ENCODE results near the gene PDCD1LG2.
"Not testable (repeated sequence)": the region's sequence is repeated elsewhere in the genome, so short reads cannot be mapped to it uniquely, and the experiment has no call there.

Gene PDCD1LG2

DNA sequence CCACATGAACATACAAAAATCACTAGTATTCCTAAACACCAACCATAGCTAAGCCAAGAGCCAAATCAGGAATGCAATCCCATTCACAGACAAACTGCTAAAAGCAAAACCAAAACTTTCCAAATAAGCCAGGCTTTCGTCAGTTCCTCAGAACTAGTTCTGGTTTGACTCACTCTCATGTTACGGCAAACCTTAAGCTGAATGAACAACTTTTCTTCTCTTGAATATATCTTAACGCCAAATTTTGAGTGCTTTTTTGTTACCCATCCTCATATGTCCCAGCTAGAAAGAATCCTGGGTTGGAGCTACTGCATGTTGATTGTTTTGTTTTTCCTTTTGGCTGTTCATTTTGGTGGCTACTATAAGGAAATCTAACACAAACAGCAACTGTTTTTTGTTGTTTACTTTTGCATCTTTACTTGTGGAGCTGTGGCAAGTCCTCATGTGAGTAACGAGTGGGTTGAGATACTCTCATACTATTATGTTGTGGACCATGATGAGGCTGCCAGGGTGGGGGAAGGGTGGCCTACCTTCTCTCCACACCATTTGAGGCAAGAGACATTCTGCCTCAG, at the start of gene PDCD1LG2:
PDCD1LG2 (plus strand) TSS at position 172 of the 572 bp plus-strand sequence. CDS start 12,016 bp downstream, outside the sequence.
- DNase-seq (ENCODE audit: low read depth, low spot score), result no peak

- DNase-seq (ENCODE audit: low read depth, low spot score), result not testable (repeated sequence)
Observed at GRCh38 chr9:5464831-5465330, 45.5 kb upstream of the PDCD1LG2 start.

DNA sequence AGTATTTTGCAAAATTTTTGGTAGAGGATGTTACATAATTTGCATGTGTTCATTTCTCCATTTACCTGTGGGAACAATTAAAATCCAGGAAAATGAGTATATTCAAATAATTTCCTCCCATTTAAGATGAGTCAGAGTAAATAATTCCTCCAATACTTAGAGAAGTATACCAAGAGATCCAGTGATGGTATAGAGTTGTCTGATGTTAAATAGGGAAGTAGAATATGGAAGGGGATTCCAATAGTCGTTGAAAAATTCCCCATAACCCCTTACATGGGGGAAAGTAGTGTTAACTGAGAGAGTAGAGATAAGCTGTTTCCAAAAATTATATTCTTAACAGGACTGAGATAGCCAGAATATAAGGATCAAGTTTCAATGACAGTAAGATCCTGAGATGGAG, 44.3 kb upstream of the PDCD1LG2 start:
- DNase-seq (ENCODE audit: low read depth, low spot score), result no peak

DNA sequence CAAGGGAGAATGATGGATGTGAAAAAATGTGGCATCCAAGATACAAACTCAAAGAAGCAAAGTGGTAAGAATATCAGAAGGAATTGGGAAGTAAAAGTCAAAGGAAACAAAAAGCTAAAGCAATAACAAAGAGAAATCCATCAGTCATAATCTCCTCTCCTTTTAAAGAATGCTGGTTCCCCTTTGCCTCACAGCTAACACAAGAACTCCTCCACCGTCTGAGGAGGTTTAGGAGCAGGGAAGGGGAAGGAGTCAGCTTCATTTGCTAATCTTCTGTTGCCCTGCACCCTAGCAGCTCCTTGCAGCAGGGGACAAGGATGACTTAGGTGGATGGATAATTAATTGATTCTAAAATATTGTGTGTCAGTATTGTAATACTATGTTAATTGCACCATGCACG, 43.6 kb upstream of the PDCD1LG2 start:
- no peak for DNase-seq (ENCODE audit: low read depth, low spot score)

- DNase-seq (ENCODE audit: low read depth, low spot score), result no peak
Observed at GRCh38 chr9:5468850-5469249, 41.5 kb upstream of the PDCD1LG2 start.

DNA sequence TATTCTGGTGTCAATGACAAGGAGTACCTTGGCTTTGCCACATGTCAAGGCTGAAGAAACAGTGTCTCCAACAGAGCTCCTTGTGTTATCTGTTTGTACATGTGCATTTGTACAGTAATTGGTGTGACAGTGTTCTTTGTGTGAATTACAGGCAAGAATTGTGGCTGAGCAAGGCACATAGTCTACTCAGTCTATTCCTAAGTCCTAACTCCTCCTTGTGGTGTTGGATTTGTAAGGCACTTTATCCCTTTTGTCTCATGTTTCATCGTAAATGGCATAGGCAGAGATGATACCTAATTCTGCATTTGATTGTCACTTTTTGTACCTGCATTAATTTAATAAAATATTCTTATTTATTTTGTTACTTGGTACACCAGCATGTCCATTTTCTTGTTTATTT, 40.2 kb upstream of the PDCD1LG2 start:
- DNase-seq (ENCODE audit: low read depth, low spot score), result no peak

GRCh38 chr9:5470816-5471215, 39.5 kb upstream of the PDCD1LG2 start:
- DNase-seq (ENCODE audit: low read depth, low spot score), result no peak

DNA sequence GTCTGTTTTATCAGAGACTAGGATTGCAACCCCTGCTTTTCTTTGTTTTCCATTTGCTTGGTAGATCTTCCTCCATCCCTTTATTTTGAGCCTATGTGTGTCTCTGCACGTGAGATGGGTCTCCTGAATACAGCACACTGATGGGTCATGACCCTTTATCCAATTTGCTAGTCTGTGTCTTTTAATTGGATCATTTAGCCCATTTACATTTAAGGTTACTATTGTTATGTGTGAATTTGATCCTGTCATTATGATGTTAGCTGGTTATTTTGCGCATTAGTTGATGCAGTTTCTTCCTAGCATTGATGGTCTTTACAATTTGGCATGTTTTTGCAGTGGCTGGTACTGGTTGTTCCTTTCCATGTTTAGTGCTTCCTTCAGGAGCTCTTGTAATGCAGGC, 34.7 kb upstream of the PDCD1LG2 start:
- not testable (repeated sequence) for DNase-seq (ENCODE audit: low read depth, low spot score)

GRCh38 chr9:5478206-5478605, 32.1 kb upstream of the PDCD1LG2 start:
- no peak for DNase-seq (ENCODE audit: low read depth, low spot score)

GRCh38 chr9:5479994-5480694, 30.2 kb upstream of the PDCD1LG2 start:
- no peak for DNase-seq (ENCODE audit: low read depth, low spot score)

GRCh38 chr9:5480919-5481318, 29.4 kb upstream of the PDCD1LG2 start:
- DNase-seq (ENCODE audit: low read depth, low spot score), result no peak

DNA sequence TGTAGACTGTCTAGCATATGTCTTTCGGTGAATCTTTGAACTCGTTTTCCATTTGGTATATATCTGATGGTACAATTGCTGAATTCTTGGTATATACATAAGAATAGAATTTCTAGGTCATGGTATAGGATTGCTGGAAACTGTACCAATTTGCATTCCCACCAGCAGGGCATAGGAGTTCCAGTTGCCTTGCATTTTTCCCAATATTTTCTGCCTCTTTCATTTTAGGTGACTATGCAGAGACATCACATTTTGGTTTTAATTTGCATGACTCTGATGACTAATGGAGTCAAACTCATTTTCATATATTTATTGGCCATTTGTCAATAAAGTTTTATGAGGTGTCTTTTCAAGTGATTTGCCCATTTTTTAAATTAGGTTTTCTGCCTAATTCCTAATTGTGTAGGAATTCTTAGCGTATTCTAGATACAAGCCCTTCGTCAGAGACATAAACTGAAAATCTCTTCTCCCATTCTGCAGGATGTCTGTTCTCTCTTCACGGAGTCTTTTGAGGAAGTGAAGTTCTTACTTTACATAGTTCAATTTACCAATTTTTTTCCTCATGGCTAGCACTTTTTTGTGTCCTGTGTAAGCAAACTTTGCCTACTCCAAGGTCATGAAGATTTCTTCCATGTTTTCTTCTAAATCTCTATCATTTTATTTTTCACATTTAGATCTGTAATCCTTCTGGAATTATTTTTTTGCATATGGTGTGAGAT, 28.9 kb upstream of the PDCD1LG2 start:
- no peak for DNase-seq (ENCODE audit: low read depth, low spot score)

- no peak for DNase-seq (ENCODE audit: low read depth, low spot score)
Observed at GRCh38 chr9:5482194-5482593, 28.1 kb upstream of the PDCD1LG2 start.

GRCh38 chr9:5483306-5483705, 27.0 kb upstream of the PDCD1LG2 start:
- no peak for DNase-seq (ENCODE audit: low read depth, low spot score)

DNA sequence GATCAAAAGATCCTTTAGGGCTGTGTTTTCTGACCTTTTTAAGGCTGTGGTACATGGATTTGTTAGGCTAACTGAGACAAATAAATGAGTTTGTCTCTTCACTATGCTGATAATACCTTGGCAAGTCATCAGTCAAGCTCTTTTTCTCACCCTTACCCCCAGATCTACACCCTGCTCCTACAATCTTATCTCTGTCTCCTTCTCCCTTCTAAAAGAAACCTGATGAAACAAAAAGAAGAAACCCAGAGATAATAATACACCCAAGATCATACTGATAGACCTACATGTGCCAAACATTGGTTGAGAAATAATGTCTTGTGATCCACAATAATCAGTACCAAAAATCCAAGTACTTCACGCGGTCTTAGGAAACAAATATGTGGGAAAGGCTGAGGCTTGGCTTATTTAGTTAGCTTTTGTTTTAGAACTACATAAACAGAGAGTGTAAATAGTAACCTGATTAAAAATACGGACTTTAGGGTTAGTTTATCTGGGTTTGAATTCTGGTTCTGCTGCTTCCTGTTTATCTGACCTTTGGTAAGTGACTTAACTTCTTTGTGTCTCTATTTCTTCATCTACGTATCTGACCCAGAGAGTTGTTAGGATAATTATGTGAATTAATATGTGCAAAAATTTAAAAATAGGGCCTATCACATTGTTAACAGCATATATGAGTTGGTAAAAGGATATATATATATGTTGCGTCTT, 24.8 kb upstream of the PDCD1LG2 start:
- DNase-seq (ENCODE audit: low read depth, low spot score), result no peak

DNA sequence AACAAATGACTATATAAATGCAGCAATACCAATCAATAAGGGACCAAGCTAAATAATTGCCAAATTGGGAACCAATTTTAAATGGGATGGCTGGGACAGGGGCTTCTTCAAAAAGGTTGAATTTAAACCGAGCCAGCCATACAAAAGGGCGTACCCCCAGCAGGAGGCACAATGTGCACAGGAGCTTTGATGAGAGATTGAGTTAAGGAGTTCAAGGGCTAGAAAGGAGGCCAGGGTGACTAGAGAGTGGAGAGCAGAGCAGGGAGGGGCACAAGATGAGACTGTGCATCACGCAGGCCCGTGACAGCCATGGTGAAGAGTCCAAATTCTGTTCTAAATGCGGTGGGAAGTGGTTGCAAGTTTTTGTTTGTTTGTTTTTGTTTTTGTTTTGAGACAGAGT, 23.3 kb upstream of the PDCD1LG2 start:
- no peak for DNase-seq (ENCODE audit: low read depth, low spot score)

DNA sequence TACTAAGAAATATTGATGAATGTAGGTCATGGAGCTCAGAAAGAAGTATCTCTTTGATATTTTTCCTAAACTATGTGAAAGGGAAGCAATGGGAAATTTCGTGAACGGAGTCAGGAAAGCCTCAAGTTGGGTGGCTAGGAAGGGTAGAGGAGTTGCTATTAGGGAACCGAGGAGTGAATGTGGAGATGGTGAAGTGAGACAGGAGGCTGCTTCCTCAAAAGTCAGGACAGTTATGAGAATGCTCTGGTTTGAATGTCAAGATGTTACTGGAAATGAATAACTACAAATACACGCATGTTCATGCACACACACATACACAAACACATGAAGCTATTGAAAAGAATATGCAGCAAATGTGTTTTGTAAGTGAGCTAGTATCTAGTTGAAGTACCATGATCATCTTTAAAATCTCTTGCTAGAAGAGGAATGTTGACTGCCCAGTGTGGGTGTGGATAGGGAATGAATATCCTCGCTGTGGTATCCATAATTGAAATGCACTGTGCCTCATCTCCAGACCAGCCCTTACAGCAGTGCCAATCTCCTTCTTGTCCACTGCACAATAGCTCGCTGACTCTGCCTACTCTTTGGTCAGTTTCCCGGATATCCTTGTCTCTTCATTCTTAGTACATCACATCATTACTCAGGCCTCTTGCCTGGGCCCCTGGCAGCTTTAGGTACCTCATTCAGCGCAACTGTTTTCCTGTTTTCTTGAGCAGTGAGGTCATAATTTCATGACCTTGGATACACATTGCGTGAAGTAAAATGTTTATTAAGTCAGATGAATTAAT, 21.9 kb upstream of the PDCD1LG2 start:
- no peak for DNase-seq (ENCODE audit: low read depth, low spot score)

GRCh38 chr9:5489630-5490490, 20.5 kb upstream of the PDCD1LG2 start:
- DNase-seq (ENCODE audit: low read depth, low spot score), result no peak

GRCh38 chr9:5492965-5493678, 17.2 kb upstream of the PDCD1LG2 start:
- DNase-seq (ENCODE audit: low read depth, low spot score), result no peak
